T-helper 2 cell (primary cell): ENCODE data around the gene CFAP410.
A peak's percentile ranks its signal among the peaks of the same experiment; 100 is the strongest.

Experiments
- DNase-seq, 5 experiments: peaks; one replicate each; pipeline versions ENCODE4 v3.0.0 to v3.0.0-alpha.2; 2012 to 2022
- total RNA-seq, 2 donors: gene quantifications; one replicate each; lab custom pipeline; 2026; lab: John Stamatoyannopoulos, UW

Gene CFAP410
- total RNA-seq, result 39.5 to 52.4 reads per million in 2 donors

GRCh38 chr21:44338971-44339910 is at the start of gene CFAP410:
TSS of gene CFAP410 (minus strand) at chr21:44339390. CDS start at chr21:44339194, 196 bp downstream.
- peak; percentile 90 to 97 (median 92) for DNase-seq

DNA sequence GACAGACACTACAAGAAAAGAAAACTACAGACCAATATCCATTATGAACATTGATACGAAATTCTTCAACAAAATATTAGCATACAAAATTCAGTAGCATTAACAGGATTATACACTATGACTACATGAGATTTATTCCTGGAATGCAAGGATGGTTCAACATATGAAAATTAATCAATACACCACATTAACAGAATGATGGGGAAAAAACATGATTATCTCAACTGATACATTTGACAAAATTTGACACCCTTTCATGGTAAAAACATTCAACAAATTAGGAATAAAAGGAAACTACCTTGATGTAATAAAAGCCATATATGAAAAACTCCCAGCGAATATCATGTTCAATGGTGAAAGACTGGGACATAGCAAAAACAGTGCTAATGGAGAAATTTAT is 45.8 kb upstream of the CFAP410 start:
- no peak for DNase-seq

GRCh38 chr21:44383216-44383615 is 44.0 kb upstream of the CFAP410 start:
- DNase-seq, result no peak

DNA sequence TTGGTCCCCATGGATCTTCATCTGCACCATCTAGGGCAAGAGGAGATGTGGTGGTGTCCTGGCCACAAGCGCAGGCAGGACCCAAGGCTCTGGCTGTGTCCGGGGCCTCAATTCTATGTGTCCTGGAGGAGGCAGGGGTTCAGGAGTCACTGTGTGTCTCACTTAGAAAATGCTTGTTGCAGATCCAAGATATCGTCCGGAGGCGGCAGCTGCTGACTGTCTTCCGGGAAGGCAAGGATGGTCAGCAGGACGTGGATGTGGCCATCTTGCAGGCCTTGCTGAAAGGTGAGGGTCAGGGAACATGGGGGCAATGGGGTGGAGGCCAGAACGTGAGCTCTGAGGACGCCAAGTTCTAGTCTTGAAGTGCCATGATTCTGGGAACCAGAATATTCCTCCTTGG is 43.3 kb upstream of the CFAP410 start:
- DNase-seq, result no peak

GRCh38 chr21:44381874-44382273 is 42.7 kb upstream of the CFAP410 start:
- no peak for DNase-seq

GRCh38 chr21:44380876-44381275 is 41.7 kb upstream of the CFAP410 start:
- DNase-seq, result no peak

DNA sequence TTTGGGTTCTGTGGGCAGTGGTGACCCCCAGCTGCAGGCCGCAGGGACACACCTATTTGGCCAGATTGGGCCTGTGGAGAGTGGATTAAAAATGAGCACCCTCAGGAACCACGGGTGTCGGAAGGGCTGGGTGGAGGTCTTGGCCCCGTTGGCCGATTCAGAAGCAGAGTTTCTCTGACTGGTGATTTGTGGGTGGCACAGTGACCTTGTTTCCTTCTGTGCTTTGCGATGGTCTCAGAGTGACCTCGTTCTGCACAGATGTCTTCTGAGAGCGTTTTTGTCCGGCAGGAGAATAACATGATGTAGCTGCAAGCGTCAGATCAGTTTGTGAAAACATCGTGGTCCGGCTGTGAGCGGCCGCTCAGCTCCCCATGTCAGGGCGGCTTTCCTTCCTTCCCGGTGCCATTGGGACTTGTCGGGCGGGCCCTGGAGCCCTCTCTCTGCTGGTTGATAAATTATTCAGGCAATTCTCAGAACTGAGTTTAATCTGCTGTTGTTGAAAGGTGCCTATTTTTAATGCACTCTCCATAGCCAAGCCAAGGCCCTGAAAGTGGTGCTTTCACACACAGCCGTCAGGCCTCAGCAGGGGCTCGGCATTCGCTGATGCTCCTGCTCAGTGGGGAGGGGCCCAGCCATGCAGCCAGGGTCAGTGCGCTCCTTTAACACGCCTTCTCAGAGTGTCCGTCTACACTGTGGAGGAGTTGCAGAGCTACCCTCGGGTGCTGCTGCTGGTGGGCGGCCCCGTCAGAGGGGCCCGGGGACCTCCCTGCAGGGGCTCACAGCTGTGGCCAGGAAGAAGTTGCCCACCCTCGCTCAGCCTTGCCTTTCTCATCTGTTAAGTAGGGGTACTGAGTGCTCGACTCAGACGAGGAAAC is 41.0 kb upstream of the CFAP410 start:
- DNase-seq, result no peak

DNA sequence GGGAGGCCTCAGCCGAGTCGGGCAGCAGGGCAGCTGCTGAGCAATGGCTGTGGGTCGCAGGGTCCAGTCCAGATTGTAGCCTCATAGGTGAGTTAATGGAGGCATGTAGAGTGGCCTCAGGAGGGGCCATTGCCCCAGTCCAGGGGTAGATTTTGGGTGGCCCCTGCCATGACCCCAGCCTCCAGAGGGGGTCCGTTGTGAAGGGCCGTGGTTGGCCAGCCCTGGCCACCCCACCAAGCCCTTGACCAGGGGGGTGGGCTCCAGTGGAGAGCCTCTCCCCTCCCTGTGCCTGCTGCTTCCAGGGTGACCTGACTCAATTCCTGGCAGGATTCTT is 40.3 kb upstream of the CFAP410 start:
- no peak for DNase-seq

DNA sequence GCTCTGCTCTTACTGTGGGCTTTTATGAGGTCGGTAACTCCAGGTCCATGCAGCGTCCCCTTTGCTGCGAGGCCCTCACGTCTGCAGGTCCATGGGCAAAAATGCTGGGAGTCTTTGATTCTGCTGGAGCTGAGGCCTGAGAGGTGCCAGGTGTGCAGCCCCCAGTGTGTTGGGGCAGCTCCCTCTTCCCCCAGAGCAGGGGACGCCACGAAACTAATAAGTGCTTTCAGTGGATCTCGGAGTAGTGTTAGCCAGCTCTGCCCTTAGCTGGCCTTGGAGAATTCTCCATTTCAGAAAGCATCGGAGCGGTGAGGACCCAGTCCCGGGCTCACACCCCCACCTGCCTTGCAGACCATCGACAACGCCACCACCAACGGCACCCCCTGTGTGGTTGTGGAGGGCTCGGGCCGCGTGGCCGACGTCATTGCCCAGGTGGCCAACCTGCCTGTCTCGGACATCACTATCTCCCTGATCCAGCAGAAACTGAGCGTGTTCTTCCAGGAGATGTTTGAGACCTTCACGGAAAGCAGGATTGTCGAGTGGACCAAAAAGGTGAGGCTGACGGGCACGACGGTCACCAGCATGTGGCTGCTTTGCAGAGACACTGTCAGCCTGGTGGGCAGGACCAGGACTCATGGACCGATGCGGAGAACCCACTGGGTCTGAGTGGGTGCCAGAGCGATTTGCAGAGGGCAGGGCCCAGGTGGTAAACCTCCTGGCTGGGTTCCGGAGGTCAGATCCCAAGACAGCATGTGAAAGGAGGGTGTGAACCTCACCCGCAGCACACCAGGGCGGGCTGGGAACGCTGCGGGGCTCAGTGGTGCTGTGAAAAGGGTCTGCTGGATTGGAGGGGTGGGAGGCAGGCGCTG is 39.7 kb upstream of the CFAP410 start:
- no peak for DNase-seq

GRCh38 chr21:44377922-44378645 is 38.9 kb upstream of the CFAP410 start:
- no peak for DNase-seq

- DNase-seq, result no peak
Observed at GRCh38 chr21:44377201-44377921, 38.2 kb upstream of the CFAP410 start.

GRCh38 chr21:44376606-44377005 is 37.4 kb upstream of the CFAP410 start:
- DNase-seq, result no peak

DNA sequence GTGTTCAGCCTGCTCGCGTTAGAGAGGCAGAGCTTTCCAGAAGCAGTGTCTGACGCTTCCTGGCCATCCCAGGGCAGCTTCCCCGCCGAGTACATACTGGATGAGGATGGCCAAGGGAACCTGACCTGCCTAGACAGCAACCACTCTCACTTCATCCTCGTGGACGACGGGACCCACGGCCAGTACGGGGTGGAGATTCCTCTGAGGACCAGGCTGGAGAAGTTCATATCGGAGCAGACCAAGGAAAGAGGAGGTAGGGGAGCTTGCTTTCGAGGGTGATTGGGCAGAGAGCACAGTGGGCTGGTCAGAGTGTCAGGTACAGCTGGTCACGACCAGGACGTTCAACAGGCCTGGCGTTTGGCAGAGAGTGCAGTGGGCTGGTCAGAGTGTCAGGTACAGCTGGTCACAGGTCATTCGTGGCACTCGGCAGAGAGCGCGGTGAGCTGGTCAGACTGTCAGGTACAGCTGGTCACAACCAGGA is 36.6 kb upstream of the CFAP410 start:
- DNase-seq, result no peak

DNA sequence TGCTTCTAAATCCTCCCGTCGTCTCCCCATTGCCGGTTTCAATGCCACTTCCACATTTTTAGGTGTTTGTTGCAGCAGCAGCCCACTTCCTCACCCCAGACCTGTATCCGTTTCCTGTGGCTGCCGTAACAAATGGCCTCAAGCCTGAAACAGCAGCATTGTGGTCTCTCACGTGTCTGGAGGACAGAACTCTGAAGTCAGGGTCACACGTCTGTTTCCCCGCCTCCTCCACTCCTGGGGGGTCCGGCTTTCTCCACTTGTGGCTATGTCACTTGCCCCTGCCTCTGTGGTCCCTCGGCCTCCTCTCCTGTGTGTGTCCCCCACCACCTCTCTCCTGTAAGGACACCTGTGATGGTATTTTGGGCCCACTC is 36.1 kb upstream of the CFAP410 start:
- DNase-seq, result peak in 2 of 5 experiments; percentile 54 to 81

GRCh38 chr21:44374601-44375280 is 35.6 kb upstream of the CFAP410 start:
- no peak for DNase-seq

DNA sequence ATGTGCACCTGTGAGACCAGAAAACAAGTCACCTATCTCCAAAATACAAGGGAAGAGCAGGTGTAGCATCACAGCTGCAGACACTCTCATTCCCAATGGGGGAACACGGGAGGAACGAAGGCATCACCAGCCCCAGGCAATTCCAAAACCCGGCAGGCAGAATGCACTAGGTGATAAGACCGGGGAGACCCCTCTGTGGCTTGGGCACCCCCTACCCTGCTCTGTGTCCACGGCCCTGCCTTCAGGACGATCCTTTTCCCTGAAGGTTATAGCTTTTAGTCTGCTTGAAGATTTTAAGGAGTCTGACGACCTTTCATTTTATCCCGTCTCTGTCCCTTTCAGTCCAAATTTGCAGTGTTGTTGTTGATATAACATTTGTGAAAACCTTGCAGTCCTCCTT is 33.4 kb upstream of the CFAP410 start:
- DNase-seq, result no peak

DNA sequence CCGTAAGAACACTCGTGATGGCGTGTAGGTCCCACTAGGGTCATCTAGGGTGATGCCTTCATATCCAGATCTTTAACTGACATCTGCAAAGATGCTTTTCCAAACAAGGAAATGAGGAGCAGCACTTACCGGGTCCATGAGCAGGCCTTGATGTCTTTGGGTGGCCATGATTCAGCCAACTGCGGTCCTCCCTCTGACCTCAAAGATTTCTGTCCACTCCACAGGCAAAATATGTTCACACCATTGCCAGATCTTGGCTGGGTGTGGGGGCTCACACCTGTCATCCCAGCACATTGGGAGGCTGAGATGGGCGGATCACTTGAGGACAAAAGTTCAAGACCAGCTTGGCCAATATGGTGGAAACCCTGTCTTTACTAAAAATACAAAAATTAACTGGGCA is 32.4 kb upstream of the CFAP410 start:
- no peak for DNase-seq

- no peak for DNase-seq
Observed at GRCh38 chr21:44370786-44371410, 31.7 kb upstream of the CFAP410 start.

DNA sequence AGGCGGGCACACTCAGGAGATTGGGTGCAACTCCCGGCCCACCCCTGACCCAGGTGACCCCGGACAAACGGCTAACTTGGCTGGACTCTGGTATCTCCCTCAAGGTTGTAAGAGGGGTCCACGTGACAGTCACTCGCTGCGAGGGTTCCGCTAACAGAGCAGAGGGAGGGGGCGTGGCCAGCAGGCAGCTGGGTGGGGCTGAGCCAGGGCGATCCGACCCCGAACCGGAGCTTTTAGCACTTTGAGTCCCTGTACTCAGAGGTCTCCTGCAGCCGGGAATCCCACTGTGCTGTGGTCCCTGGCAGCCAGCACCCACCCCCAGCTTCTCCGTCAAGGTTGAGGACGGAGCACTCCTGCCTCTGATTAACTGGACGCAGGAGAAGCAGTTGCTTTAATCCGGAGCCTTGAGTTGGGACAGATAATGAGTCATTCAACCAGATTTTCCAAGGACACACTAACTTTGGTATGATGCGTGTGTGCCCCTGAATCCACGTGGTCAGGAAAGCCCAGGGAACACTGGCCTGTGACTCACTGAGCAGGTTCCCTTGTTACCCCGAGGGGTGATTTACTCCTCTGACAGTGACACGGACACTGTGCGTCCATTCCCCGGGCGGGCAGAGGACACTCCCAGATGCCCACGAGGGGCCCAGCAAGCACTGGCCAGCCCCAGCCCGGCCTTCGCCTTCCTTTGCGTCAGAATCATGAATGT is 31.0 kb upstream of the CFAP410 start:
- no peak for DNase-seq
